ENCODE measurements around the gene ITGB4. TPM values are rescaled to one million over a fixed set of nuclear protein-coding genes. Genes with fewer than 3 reads are reported as not detected.

ITGB4 gene
- total and polyA plus RNA-seq, 2 of the 13 experiments (the other 11 are each of a cell fraction or from before 2014, with no cell fraction given) = 6.9 to 14.5 TPM

DNA sequence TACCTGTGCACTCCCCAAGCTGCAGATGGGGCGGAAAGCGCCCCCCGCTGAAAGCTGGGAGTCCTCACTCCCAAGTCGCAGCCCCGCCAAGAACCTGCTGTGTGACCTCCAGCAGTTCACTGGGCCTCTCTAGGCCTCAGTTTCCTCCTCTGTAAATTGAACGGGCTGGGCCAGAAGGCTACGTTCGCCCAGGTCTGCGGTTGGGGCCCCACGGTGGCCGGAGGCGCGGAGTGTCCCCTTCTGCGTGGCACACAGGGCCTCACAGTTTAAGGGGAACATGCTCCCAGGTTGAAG lies 43.1 kb downstream of the ITGB4 start (continued):
- 0 out of 2 replicates have a peak, but pooled peaks have one; percentile 53 for TF ChIP-seq ZNF572 (CRISPR knock-in tag; IDR thresholded peaks at IDR 0.05)
- no peak for TF ChIP-seq FLYWCH1 (CRISPR knock-in tag; IDR thresholded peaks at IDR 0.05)
- TF ChIP-seq, protein P1, sequence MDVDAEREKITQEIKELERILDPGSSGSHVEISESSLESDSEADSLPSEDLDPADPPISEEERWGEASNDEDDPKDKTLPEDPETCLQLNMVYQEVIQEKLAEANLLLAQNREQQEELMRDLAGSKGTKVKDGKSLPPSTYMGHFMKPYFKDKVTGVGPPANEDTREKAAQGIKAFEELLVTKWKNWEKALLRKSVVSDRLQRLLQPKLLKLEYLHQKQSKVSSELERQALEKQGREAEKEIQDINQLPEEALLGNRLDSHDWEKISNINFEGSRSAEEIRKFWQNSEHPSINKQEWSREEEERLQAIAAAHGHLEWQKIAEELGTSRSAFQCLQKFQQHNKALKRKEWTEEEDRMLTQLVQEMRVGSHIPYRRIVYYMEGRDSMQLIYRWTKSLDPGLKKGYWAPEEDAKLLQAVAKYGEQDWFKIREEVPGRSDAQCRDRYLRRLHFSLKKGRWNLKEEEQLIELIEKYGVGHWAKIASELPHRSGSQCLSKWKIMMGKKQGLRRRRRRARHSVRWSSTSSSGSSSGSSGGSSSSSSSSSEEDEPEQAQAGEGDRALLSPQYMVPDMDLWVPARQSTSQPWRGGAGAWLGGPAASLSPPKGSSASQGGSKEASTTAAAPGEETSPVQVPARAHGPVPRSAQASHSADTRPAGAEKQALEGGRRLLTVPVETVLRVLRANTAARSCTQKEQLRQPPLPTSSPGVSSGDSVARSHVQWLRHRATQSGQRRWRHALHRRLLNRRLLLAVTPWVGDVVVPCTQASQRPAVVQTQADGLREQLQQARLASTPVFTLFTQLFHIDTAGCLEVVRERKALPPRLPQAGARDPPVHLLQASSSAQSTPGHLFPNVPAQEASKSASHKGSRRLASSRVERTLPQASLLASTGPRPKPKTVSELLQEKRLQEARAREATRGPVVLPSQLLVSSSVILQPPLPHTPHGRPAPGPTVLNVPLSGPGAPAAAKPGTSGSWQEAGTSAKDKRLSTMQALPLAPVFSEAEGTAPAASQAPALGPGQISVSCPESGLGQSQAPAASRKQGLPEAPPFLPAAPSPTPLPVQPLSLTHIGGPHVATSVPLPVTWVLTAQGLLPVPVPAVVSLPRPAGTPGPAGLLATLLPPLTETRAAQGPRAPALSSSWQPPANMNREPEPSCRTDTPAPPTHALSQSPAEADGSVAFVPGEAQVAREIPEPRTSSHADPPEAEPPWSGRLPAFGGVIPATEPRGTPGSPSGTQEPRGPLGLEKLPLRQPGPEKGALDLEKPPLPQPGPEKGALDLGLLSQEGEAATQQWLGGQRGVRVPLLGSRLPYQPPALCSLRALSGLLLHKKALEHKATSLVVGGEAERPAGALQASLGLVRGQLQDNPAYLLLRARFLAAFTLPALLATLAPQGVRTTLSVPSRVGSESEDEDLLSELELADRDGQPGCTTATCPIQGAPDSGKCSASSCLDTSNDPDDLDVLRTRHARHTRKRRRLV (CRISPR knock-in tag; IDR thresholded peaks at IDR 0.05) = no peak
- TF ChIP-seq ZNF556 (CRISPR knock-in tag; IDR thresholded peaks at IDR 0.05; ENCODE audit: borderline replicate concordance) = peak; percentile 73; the same call in 1 of the 2 replicates
- peak; percentile 52; the same call in 1 of the 2 replicates for TF ChIP-seq SNAI1 (CRISPR knock-in tag; IDR thresholded peaks at IDR 0.05; ENCODE audit: borderline replicate concordance)
- 0 out of 2 replicates have a peak, but pooled peaks have one; percentile 64 for TF ChIP-seq ZNF33A (CRISPR knock-in tag; IDR thresholded peaks at IDR 0.05; ENCODE audit: borderline replicate concordance)
- TF ChIP-seq HMG20A (CRISPR knock-in tag; IDR thresholded peaks at IDR 0.05; ENCODE audit: borderline replicate concordance) = no peak
- no peak for TF ChIP-seq SOX6 (IDR thresholded peaks at IDR 0.05)
- TF ChIP-seq SOX6 (CRISPR knock-in tag; IDR thresholded peaks at IDR 0.05) = peak; percentile 23; the same call in 1 of the 2 replicates
- peak; percentile 27; the same call in 1 of the 2 replicates for TF ChIP-seq ELF4 (CRISPR knock-in tag; IDR thresholded peaks at IDR 0.05; ENCODE audit: borderline replicate concordance)
- peak; percentile 15; the same call in 1 of the 2 replicates for TF ChIP-seq NAIF1 (CRISPR knock-in tag; IDR thresholded peaks at IDR 0.05; ENCODE audit: borderline replicate concordance)
- 0 out of 2 replicates have a peak, but pooled peaks have one; percentile 76 for TF ChIP-seq ZNF850 (CRISPR knock-in tag; conservative IDR thresholded peaks at IDR 0.05)
- TF ChIP-seq KMT2B (CRISPR knock-in tag; IDR thresholded peaks at IDR 0.05) = 0 out of 2 replicates have a peak, but pooled peaks have one; percentile 3
- TF ChIP-seq TRAFD1 (CRISPR knock-in tag; IDR thresholded peaks at IDR 0.05; ENCODE audit: borderline replicate concordance) = peak; percentile 81; the same call in 1 of the 2 replicates
- no peak for TF ChIP-seq ZNF101 (CRISPR knock-in tag; IDR thresholded peaks at IDR 0.05; ENCODE audit: borderline replicate concordance, low read depth)
- TF ChIP-seq SOX5 (CRISPR knock-in tag; IDR thresholded peaks at IDR 0.05; ENCODE audit: borderline replicate concordance) = 0 out of 2 replicates have a peak, but pooled peaks have one; percentile 0
- TF ChIP-seq, protein P2, sequence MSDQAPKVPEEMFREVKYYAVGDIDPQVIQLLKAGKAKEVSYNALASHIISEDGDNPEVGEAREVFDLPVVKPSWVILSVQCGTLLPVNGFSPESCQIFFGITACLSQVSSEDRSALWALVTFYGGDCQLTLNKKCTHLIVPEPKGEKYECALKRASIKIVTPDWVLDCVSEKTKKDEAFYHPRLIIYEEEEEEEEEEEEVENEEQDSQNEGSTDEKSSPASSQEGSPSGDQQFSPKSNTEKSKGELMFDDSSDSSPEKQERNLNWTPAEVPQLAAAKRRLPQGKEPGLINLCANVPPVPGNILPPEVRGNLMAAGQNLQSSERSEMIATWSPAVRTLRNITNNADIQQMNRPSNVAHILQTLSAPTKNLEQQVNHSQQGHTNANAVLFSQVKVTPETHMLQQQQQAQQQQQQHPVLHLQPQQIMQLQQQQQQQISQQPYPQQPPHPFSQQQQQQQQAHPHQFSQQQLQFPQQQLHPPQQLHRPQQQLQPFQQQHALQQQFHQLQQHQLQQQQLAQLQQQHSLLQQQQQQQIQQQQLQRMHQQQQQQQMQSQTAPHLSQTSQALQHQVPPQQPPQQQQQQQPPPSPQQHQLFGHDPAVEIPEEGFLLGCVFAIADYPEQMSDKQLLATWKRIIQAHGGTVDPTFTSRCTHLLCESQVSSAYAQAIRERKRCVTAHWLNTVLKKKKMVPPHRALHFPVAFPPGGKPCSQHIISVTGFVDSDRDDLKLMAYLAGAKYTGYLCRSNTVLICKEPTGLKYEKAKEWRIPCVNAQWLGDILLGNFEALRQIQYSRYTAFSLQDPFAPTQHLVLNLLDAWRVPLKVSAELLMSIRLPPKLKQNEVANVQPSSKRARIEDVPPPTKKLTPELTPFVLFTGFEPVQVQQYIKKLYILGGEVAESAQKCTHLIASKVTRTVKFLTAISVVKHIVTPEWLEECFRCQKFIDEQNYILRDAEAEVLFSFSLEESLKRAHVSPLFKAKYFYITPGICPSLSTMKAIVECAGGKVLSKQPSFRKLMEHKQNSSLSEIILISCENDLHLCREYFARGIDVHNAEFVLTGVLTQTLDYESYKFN (CRISPR knock-in tag; conservative IDR thresholded peaks at IDR 0.05) = peak; percentile 57
- TF ChIP-seq, protein P3, sequence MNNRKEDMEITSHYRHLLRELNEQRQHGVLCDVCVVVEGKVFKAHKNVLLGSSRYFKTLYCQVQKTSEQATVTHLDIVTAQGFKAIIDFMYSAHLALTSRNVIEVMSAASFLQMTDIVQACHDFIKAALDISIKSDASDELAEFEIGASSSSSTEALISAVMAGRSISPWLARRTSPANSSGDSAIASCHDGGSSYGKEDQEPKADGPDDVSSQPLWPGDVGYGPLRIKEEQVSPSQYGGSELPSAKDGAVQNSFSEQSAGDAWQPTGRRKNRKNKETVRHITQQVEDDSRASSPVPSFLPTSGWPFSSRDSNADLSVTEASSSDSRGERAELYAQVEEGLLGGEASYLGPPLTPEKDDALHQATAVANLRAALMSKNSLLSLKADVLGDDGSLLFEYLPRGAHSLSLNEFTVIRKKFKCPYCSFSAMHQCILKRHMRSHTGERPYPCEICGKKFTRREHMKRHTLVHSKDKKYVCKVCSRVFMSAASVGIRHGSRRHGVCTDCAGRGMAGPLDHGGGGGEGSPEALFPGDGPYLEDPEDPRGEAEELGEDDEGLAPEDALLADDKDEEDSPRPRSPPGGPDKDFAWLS (CRISPR knock-in tag; IDR thresholded peaks at IDR 0.05; ENCODE audit: borderline replicate concordance) = no peak
